CD8-positive, alpha-beta memory T cell (primary cell): ENCODE measurements around the gene CYFIP2. TPM values are rescaled to one million over a fixed set of nuclear protein-coding genes. Genes with fewer than 3 reads are reported as not detected.
A peak's percentile ranks its signal among the peaks of the same experiment; 100 is the strongest.

Experiments used
- CTCF ChIA-PET: fragments of 350-600 bp; sonication (Branson Sonifier 250); formaldehyde crosslinking; loops from one replicate; lab custom pipeline; 2021; ENCODE audit warnings: antibody characterized with exemption; lab: Charles Lee
- POLR2A ChIA-PET: fragments of 350-600 bp; sonication (Branson Sonifier 250); formaldehyde crosslinking; loops from one replicate; lab custom pipeline; 2021; ENCODE audit warnings: antibody characterized with exemption; lab: Charles Lee
- DNase-seq, 5 donors: peaks; one replicate each; pipeline versions ENCODE4 v3.0.0 to v3.0.0-alpha.2; 2020 to 2022; ENCODE audit warnings: mixed read lengths in 1 of 5
- H3K27ac ChIP-seq: one replicate; pipeline ENCODE4 v1.7.0; 2013; ENCODE audit warnings: low read depth, mild to moderate bottlenecking, low read length, moderate library complexity
- H3K27me3 ChIP-seq: 2 replicates; pipeline ENCODE4 v1.7.0; 2013; ENCODE audit warnings: low read length, mild to moderate bottlenecking; ENCODE audit not compliant: insufficient read depth, poor library complexity, severe bottlenecking
- H3K36me3 ChIP-seq: 2 replicates; pipeline ENCODE4 v1.7.0; 2013; ENCODE audit warnings: mild to moderate bottlenecking, low read length, moderate library complexity; ENCODE audit not compliant: insufficient read depth
- H3K4me1 ChIP-seq: 2 replicates; pipeline ENCODE4 v1.7.0; 2013; ENCODE audit warnings: mild to moderate bottlenecking, low read length, moderate library complexity; ENCODE audit not compliant: insufficient read depth
- H3K4me3 ChIP-seq: 2 replicates; pipeline ENCODE4 v1.7.0; 2013; ENCODE audit warnings: mild to moderate bottlenecking, low read length
- H3K9me3 ChIP-seq: 2 replicates; pipeline ENCODE4 v1.7.0; 2013; ENCODE audit warnings: mild to moderate bottlenecking, low read length
- H3K27ac Mint-ChIP-seq, 8 donors: one replicate each; pipeline ENCODE4 v1.8.0; 2020 to 2021; ENCODE audit warnings: mixed read lengths in 8 of 8, mild to moderate bottlenecking in 6 of 8, inconsistent platforms in 3 of 8, moderate library complexity in 3 of 8
- H3K27me3 Mint-ChIP-seq, 2 donors: one replicate each; pipeline ENCODE4 v1.8.0; 2020 to 2021; ENCODE audit warnings: mixed read lengths in 2 of 2, mild to moderate bottlenecking in 1 of 2, moderate library complexity in 1 of 2
- H3K36me3 Mint-ChIP-seq, 3 donors: one replicate each; pipeline ENCODE4 v1.8.0; 2020 to 2021; ENCODE audit warnings: mixed read lengths in 3 of 3, inconsistent platforms in 1 of 3, mild to moderate bottlenecking in 1 of 3
- H3K4me1 Mint-ChIP-seq, 3 donors: one replicate each; pipeline ENCODE4 v1.8.0; 2020 to 2021; ENCODE audit warnings: mixed read lengths in 3 of 3, inconsistent platforms in 1 of 3, mild to moderate bottlenecking in 1 of 3
- H3K4me3 Mint-ChIP-seq, 7 donors: one replicate each; pipeline ENCODE4 v1.8.0; 2020 to 2021; ENCODE audit warnings: mixed read lengths in 7 of 7, mild to moderate bottlenecking in 6 of 7, moderate library complexity in 4 of 7, inconsistent platforms in 2 of 7
- H3K9me3 Mint-ChIP-seq, 5 donors: one replicate each; pipeline ENCODE4 v1.8.0; 2020 to 2022; ENCODE audit warnings: mixed read lengths in 5 of 5, mild to moderate bottlenecking in 3 of 5, moderate library complexity in 2 of 5, inconsistent platforms in 1 of 5
- polyA plus RNA-seq: library from polyadenylated mRNA; unstranded; fragments of 300-500 nt; fragmentation: Illumina TruSeq; gene quantifications from one replicate; pipeline ENCODE4 v1.2.3, GENCODE V29; 2021
- total RNA-seq, 2 experiments: library from RNA; stranded (reverse); gene quantifications; one replicate each; pipeline ENCODE4 v1.2.3, GENCODE V29; 2021

CYFIP2 gene
- total and polyA plus RNA-seq, 3 experiments from 2014 or later: 239 to 534 (median 259) TPM

DNA sequence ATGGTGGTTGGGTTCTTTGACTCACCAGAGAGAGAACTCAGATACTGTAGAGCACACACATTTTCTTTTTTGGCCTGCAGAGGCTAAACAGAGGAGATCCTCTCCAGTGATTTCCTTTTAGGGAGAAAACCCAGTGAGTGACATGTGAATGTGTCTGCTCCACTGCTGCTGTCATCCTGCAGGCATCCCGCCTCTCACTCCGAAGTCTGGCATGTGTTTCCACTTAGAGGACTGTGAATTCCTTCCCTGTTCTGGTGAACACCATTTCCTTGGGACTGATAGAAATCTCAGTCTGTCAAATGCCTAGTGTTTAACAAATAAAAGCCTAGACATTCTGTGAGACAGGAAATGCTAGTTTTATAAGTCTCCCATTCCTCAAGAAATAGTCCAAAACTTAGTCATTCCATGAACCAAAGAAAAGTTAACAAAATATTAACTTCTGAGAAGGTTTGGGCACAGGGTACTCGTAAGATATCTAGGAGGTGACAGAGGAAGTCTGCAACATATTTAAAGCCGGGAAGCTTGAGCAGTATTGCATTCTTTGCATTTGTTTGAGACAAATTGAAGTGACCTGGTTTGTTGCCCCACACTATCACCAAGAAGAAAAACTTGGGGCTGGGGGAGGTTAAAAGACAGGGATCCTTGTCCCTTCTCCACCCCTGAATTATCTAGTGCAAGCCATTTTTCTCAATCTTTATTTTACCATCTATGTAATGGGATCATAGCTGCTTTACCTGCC is 119.2 kb downstream of the CYFIP2 start:
- H3K4me1 Mint-ChIP-seq: peaks cover 7 to 19% (median 17%) of the 10 kb centered on the region in 3 donors
- H3K27me3 Mint-ChIP-seq: no peaks in the 10 kb centered on the region
- H3K4me3 ChIP-seq: no peak overlapping the region
- peaks cover 79% of the 10 kb centered on the region for H3K36me3 ChIP-seq
- H3K27ac Mint-ChIP-seq: peak overlapping the region in 4 of 8 donors; percentile 34 to 63 (median 47)
- POLR2A ChIA-PET: no interaction called here
- no peaks in the 10 kb centered on the region for H3K9me3 Mint-ChIP-seq
- no peak overlapping the region for H3K27ac ChIP-seq
- no peak overlapping the region for H3K4me3 Mint-ChIP-seq
- DNase-seq: no peak
- H3K36me3 Mint-ChIP-seq: peaks cover 13 to 92% (median 27%) of the 10 kb centered on the region in 3 donors
- H3K4me1 ChIP-seq: no peaks in the 10 kb centered on the region
- no peaks in the 10 kb centered on the region for H3K9me3 ChIP-seq
- no peaks in the 10 kb centered on the region for H3K27me3 ChIP-seq
- CTCF ChIA-PET: interaction anchor here (0.9 kb wide), 1 partner anchor 358 kb away, joined by 3 read pairs; the partner anchor contains the start of gene LSM11

DNA sequence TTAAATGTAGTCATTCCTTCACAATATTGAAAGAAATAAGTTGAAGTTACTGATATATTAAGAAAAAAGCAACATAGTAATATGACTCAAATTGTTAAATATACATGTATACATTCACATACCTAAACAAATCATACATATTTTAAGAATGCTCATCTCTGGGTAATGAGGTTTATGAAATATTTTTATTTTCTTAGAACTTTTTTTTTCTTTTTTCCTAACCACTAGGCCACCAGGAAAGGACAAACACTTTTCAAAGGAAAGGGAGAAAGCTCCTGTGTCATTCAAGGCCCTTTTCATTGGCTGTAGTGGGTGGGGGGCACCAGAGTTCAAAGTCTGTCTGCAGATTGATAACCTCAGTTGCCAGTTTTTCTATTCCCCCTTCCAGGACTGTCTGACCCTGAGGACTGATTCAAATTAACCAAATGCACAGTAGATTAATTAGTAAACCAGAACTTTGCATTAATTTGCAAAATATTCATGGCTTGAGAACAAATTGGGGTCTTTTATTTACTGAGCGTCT is 121.2 kb downstream of the CYFIP2 start:
- Mint-ChIP-seq H3K36me3 (peaks cover 22 to 93% (median 33%) of the 10 kb centered on the region in 3 donors), H3K9me3 (no peaks in the 10 kb centered on the region), H3K27ac (peak overlapping the region; percentile 23 to 91 (median 72)), H3K4me1 (peaks cover 21 to 32% (median 30%) of the 10 kb centered on the region in 3 donors), H3K4me3 (no peak overlapping the region), H3K27me3 (no peaks in the 10 kb centered on the region)
- Histone ChIP-seq H3K27ac (no peak overlapping the region), H3K36me3 (peaks cover 82% of the 10 kb centered on the region), H3K9me3 (no peaks in the 10 kb centered on the region), H3K4me1 (no peaks in the 10 kb centered on the region), H3K27me3 (no peaks in the 10 kb centered on the region), H3K4me3 (no peak overlapping the region)
- DNase-seq: no peak
- CTCF ChIA-PET: interaction anchor here (1.2 to 1.3 kb wide), 2 partner anchors 45 to 59 kb away, joined by 3 to 4 read pairs; no protein-coding TSS in a partner anchor
- POLR2A ChIA-PET: no interaction called here

DNA sequence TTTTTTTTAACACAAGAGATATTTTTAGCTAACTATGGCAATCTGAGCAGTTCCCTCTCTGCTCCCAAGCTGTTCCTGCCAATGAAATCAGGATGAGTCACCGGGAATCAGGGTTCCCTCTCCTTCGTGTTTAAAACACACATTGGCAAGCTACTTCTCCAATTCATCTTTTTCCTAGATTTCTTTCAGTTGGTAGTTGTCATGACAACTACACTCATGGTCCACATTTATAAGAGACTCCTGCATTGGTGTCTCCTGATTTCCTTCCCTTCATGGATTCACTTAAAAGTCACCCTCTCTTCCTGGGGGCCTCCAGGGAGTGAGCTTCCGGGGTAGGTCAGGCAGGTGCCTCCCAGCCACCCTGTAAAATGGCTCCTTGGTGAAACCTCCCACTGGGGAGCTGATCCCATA is 121.8 kb downstream of the CYFIP2 start:
- ChIA-PET CTCF (interaction anchor here (1.2 to 1.3 kb wide), 2 partner anchors 45 to 59 kb away, joined by 3 to 4 read pairs; no protein-coding TSS in a partner anchor), POLR2A (no interaction called here)
- H3K4me3 Mint-ChIP-seq: no peak overlapping the region

GRCh38 chr5:157388111-157388710 is 122.3 kb downstream of the CYFIP2 start:
- Histone ChIP-seq H3K27me3 (no peaks in the 10 kb centered on the region), H3K4me3 (no peak overlapping the region), H3K4me1 (no peaks in the 10 kb centered on the region), H3K36me3 (peaks cover 82% of the 10 kb centered on the region), H3K9me3 (no peaks in the 10 kb centered on the region), H3K27ac (no peak overlapping the region)
- Mint-ChIP-seq H3K4me3 (no peak overlapping the region), H3K4me1 (peaks cover 21 to 35% (median 32%) of the 10 kb centered on the region in 3 donors), H3K9me3 (no peaks in the 10 kb centered on the region), H3K27me3 (peaks cover 0 to 2% of the 10 kb centered on the region in 2 donors), H3K36me3 (peaks cover 27 to 94% (median 40%) of the 10 kb centered on the region in 3 donors), H3K27ac (peak overlapping the region; percentile 66 to 93 (median 88))
- ChIA-PET POLR2A (no interaction called here), CTCF (interaction anchor here (1.2 to 1.3 kb wide), 2 partner anchors 46 to 60 kb away, joined by 3 to 4 read pairs; no protein-coding TSS in a partner anchor)
- no peak for DNase-seq

More for the DNA sequence above, 121.8 kb downstream of the CYFIP2 start:
- Mint-ChIP-seq H3K9me3 (no peaks in the 10 kb centered on the region), H3K4me1 (peaks cover 21 to 35% (median 32%) of the 10 kb centered on the region in 3 donors), H3K27ac (peak overlapping the region in 7 of 8 donors; percentile 66 to 93 (median 89)), H3K36me3 (peaks cover 26 to 93% (median 36%) of the 10 kb centered on the region in 3 donors), H3K27me3 (peaks cover 0 to 1% of the 10 kb centered on the region in 2 donors)
- Histone ChIP-seq H3K4me1 (no peaks in the 10 kb centered on the region), H3K27ac (no peak overlapping the region), H3K36me3 (peaks cover 82% of the 10 kb centered on the region), H3K9me3 (no peaks in the 10 kb centered on the region), H3K4me3 (no peak overlapping the region), H3K27me3 (no peaks in the 10 kb centered on the region)
- DNase-seq: no peak

- Mint-ChIP-seq H3K27ac (peak overlapping the region in 6 of 8 donors; percentile 89 to 99 (median 95)), H3K36me3 (peaks cover 24 to 92% (median 39%) of the 10 kb centered on the region in 3 donors), H3K4me1 (peaks cover 21 to 35% (median 32%) of the 10 kb centered on the region in 3 donors), H3K27me3 (peaks cover 0 to 2% of the 10 kb centered on the region in 2 donors), H3K9me3 (no peaks in the 10 kb centered on the region), H3K4me3 (no peak overlapping the region)
- no peaks in the 10 kb centered on the region for H3K27me3 ChIP-seq
- ChIA-PET POLR2A (no interaction called here), CTCF (interaction anchor here (0.9 to 1.0 kb wide), 2 partner anchors 9 to 160 kb away, joined by 3 read pairs; no protein-coding TSS in a partner anchor)
- no peak overlapping the region for H3K4me3 ChIP-seq
- no peak overlapping the region for H3K27ac ChIP-seq
- peaks cover 73% of the 10 kb centered on the region for H3K36me3 ChIP-seq
- DNase-seq: no peak
- no peaks in the 10 kb centered on the region for H3K4me1 ChIP-seq
- no peaks in the 10 kb centered on the region for H3K9me3 ChIP-seq
These were observed 123.2 kb downstream of the CYFIP2 start for GRCh38 chr5:157389103-157389502.

GRCh38 chr5:157390133-157390532 is 124.2 kb downstream of the CYFIP2 start:
- Mint-ChIP-seq H3K4me1 (peaks cover 21 to 35% (median 32%) of the 10 kb centered on the region in 3 donors), H3K36me3 (peaks cover 21 to 85% (median 38%) of the 10 kb centered on the region in 3 donors), H3K27me3 (peaks cover 0 to 2% of the 10 kb centered on the region in 2 donors), H3K27ac (peak overlapping the region; percentile 91 to 99 (median 96)), H3K9me3 (no peaks in the 10 kb centered on the region), H3K4me3 (peak overlapping the region in 6 of 7 donors; percentile 9 to 69 (median 53))
- no peak overlapping the region for H3K4me3 ChIP-seq
- ChIA-PET POLR2A (no interaction called here), CTCF (interaction anchor here (0.6 to 1.6 kb wide), 4 partner anchors 10 to 159 kb away, joined by 3 to 5 read pairs (median 3); partner anchors contain the start of gene NIPAL4)
- H3K36me3 ChIP-seq: peaks cover 66% of the 10 kb centered on the region
- no peaks in the 10 kb centered on the region for H3K4me1 ChIP-seq
- DNase-seq: peak in 1 of 5 donors; percentile 53
- H3K9me3 ChIP-seq: no peaks in the 10 kb centered on the region
- H3K27ac ChIP-seq: peak overlapping the region; percentile 43
- H3K27me3 ChIP-seq: no peaks in the 10 kb centered on the region

DNA sequence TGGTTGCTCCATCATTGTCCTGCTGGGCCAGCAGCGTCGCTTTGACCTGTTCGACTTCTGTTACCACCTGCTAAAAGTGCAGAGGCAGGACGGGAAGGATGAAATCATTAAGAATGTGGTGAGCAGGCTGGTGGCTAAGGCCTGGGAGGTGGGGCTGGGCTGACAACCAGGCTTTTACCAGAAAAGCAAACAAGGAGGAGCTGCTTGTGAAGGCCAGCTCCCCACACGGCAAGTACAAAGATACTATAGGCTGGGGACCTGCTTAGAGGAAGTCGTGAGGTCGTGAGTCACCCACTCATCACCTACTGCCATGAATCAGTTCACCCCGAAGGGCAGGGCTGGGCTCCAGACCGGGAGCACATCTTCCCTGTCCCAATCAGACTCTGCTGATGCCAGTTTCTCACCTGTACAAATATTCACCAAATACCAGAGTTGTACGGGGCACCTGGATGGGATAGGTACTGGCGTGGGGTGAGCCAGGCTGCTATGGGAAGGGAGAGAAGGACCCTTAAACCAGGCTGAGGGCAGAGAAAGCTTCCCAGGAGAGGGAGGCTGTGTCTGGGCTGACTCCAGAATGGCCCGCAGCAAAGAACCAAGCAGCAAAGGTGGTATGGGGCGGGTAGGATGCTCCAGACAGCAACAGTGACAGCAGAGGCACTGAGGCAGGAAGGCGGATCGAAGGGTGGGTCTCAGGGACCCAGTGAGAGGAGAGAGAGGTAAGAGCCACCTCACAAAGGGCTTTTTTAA is 124.8 kb downstream of the CYFIP2 start:
- Histone ChIP-seq H3K4me3 (no peak overlapping the region), H3K27ac (peak overlapping the region; percentile 43), H3K9me3 (no peaks in the 10 kb centered on the region), H3K27me3 (no peaks in the 10 kb centered on the region), H3K4me1 (no peaks in the 10 kb centered on the region), H3K36me3 (peaks cover 60% of the 10 kb centered on the region)
- peaks cover 21 to 35% (median 32%) of the 10 kb centered on the region in 3 donors for H3K4me1 Mint-ChIP-seq
- ChIA-PET POLR2A (no interaction called here), CTCF (interaction anchor here (1.6 kb wide), 1 partner anchor 70 kb away, joined by 5 read pairs; the partner anchor contains the start of gene NIPAL4)
- H3K4me3 Mint-ChIP-seq: peak overlapping the region in 6 of 7 donors; percentile 13 to 69 (median 53)
- no peaks in the 10 kb centered on the region for H3K9me3 Mint-ChIP-seq
- DNase-seq: peak in 4 of 5 donors; percentile 39 to 76 (median 56)
- H3K27me3 Mint-ChIP-seq: peaks cover 0 to 2% of the 10 kb centered on the region in 2 donors
- H3K36me3 Mint-ChIP-seq: peaks cover 21 to 79% (median 37%) of the 10 kb centered on the region in 3 donors
- peak overlapping the region; percentile 91 to 99 (median 96) for H3K27ac Mint-ChIP-seq
